ENCODE measurements around the gene C6orf15. TPM values are rescaled to one million over a fixed set of nuclear protein-coding genes. Genes with fewer than 3 reads are reported as not detected.

The C6orf15 gene
- total and polyA plus RNA-seq, 4 donors: not detected

DNA sequence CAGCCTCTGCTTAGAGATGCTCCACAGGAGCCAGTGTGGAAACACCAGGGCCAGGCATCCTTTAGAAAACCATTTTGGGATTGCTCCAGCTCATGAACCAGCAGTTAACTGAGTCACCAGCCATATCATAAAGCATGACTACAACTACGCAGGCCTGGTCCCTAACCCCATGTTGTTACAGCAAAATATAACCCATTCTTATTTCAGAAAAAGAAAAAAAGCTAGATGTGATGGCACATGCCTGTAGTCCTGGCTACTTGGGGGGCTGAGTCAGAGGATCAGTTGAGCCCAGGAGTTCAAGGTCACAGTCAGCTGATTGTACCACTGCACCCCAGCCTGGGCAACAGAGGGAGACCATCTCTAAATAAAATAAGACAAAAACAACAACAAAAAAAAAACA, 36.8 kb downstream of the C6orf15 start:
- H3K4me1 ChIP-seq (ENCODE audit: control insufficient read depth in 4 of 4, insufficient read depth in 4 of 4, low read length in 3 of 4): peaks cover 0 to 3% (median under 1%) of the 10 kb centered on the region in 4 donors
- H3K9ac ChIP-seq (ENCODE audit: low read depth in 1 of 2, low read length in 2 of 2): no peak overlapping the region
- H3K4me3 ChIP-seq (ENCODE audit: low read depth in 1 of 3, low read length in 3 of 3): no peak overlapping the region
- no peak for DNase-seq (ENCODE audit: low spot score)
- H3K27me3 ChIP-seq (ENCODE audit: control insufficient read depth in 4 of 4, insufficient read depth in 4 of 4, low read length in 3 of 4): no peaks in the 10 kb centered on the region
- WGBS: 96% methylated on average over 1 of the region's 1 CpG
- H3K9me3 ChIP-seq (ENCODE audit: control insufficient read depth in 4 of 4, low read length in 3 of 4): no peaks in the 10 kb centered on the region
- H3K27ac ChIP-seq (ENCODE audit: low read depth in 1 of 2, low read length in 2 of 2): no peak overlapping the region
- no peak for TF ChIP-seq NR2F2 (IDR thresholded peaks at IDR 0.05)
- TF ChIP-seq SP1 (IDR thresholded peaks at IDR 0.05): no peak
- TF ChIP-seq ZBTB33 (IDR thresholded peaks at IDR 0.05): no peak
- no peak for TF ChIP-seq YY1 (IDR thresholded peaks at IDR 0.05)
- TF ChIP-seq HNF4A (conservative IDR thresholded peaks at IDR 0.05): no peak
- no peak for TF ChIP-seq RAD21 (IDR thresholded peaks at IDR 0.05)
- no peak for TF ChIP-seq MAX (IDR thresholded peaks at IDR 0.05)
- TF ChIP-seq GABPA (IDR thresholded peaks at IDR 0.05 in 1 of 2, conservative IDR thresholded peaks at IDR 0.05 in 1 of 2): no peak
- TF ChIP-seq, protein P1, sequence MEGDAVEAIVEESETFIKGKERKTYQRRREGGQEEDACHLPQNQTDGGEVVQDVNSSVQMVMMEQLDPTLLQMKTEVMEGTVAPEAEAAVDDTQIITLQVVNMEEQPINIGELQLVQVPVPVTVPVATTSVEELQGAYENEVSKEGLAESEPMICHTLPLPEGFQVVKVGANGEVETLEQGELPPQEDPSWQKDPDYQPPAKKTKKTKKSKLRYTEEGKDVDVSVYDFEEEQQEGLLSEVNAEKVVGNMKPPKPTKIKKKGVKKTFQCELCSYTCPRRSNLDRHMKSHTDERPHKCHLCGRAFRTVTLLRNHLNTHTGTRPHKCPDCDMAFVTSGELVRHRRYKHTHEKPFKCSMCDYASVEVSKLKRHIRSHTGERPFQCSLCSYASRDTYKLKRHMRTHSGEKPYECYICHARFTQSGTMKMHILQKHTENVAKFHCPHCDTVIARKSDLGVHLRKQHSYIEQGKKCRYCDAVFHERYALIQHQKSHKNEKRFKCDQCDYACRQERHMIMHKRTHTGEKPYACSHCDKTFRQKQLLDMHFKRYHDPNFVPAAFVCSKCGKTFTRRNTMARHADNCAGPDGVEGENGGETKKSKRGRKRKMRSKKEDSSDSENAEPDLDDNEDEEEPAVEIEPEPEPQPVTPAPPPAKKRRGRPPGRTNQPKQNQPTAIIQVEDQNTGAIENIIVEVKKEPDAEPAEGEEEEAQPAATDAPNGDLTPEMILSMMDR (IDR thresholded peaks at IDR 0.05; ENCODE audit: low read depth, low read length, missing input control): no peak
- TF ChIP-seq, protein P2, sequence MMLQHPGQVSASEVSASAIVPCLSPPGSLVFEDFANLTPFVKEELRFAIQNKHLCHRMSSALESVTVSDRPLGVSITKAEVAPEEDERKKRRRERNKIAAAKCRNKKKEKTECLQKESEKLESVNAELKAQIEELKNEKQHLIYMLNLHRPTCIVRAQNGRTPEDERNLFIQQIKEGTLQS (IDR thresholded peaks at IDR 0.05): no peak
- no peak for TF ChIP-seq FOXA2 (IDR thresholded peaks at IDR 0.05)
- TF ChIP-seq HNF4G (IDR thresholded peaks at IDR 0.05): no peak
- TF ChIP-seq EGR1 (IDR thresholded peaks at IDR 0.05; ENCODE audit: low read depth in 2 of 2): no peak
- no peaks in the 10 kb centered on the region for H3K36me3 ChIP-seq (ENCODE audit: control insufficient read depth in 4 of 4, insufficient read depth in 3 of 4, low read depth in 1 of 4, low read length in 3 of 4)

- no peak for DNase-seq (ENCODE audit: low spot score)
- Histone ChIP-seq H3K4me1 (ENCODE audit: control insufficient read depth in 4 of 4, insufficient read depth in 4 of 4, low read length in 3 of 4) (peaks cover 0 to 3% (median under 1%) of the 10 kb centered on the region in 4 donors), H3K9me3 (ENCODE audit: control insufficient read depth in 4 of 4, low read length in 3 of 4) (no peaks in the 10 kb centered on the region), H3K9ac (ENCODE audit: low read depth in 1 of 2, low read length in 2 of 2) (no peak overlapping the region), H3K36me3 (ENCODE audit: control insufficient read depth in 4 of 4, insufficient read depth in 3 of 4, low read depth in 1 of 4, low read length in 3 of 4) (no peaks in the 10 kb centered on the region), H3K27ac (ENCODE audit: low read depth in 1 of 2, low read length in 2 of 2) (no peak overlapping the region), H3K4me3 (ENCODE audit: low read depth in 1 of 3, low read length in 3 of 3) (no peak overlapping the region), H3K27me3 (ENCODE audit: control insufficient read depth in 4 of 4, insufficient read depth in 4 of 4, low read length in 3 of 4) (no peaks in the 10 kb centered on the region)
- TF ChIP-seq YY1 (IDR thresholded peaks at IDR 0.05): no peak
- TF ChIP-seq RAD21 (IDR thresholded peaks at IDR 0.05): no peak
- no peak for TF ChIP-seq NR2F2 (IDR thresholded peaks at IDR 0.05)
- no peak for TF ChIP-seq FOXA2 (IDR thresholded peaks at IDR 0.05)
- no peak for TF ChIP-seq JUND (IDR thresholded peaks at IDR 0.05)
- TF ChIP-seq, protein P3, sequence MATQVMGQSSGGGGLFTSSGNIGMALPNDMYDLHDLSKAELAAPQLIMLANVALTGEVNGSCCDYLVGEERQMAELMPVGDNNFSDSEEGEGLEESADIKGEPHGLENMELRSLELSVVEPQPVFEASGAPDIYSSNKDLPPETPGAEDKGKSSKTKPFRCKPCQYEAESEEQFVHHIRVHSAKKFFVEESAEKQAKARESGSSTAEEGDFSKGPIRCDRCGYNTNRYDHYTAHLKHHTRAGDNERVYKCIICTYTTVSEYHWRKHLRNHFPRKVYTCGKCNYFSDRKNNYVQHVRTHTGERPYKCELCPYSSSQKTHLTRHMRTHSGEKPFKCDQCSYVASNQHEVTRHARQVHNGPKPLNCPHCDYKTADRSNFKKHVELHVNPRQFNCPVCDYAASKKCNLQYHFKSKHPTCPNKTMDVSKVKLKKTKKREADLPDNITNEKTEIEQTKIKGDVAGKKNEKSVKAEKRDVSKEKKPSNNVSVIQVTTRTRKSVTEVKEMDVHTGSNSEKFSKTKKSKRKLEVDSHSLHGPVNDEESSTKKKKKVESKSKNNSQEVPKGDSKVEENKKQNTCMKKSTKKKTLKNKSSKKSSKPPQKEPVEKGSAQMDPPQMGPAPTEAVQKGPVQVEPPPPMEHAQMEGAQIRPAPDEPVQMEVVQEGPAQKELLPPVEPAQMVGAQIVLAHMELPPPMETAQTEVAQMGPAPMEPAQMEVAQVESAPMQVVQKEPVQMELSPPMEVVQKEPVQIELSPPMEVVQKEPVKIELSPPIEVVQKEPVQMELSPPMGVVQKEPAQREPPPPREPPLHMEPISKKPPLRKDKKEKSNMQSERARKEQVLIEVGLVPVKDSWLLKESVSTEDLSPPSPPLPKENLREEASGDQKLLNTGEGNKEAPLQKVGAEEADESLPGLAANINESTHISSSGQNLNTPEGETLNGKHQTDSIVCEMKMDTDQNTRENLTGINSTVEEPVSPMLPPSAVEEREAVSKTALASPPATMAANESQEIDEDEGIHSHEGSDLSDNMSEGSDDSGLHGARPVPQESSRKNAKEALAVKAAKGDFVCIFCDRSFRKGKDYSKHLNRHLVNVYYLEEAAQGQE (IDR thresholded peaks at IDR 0.05): no peak
- TF ChIP-seq ZBTB33 (IDR thresholded peaks at IDR 0.05): no peak
- no peak for TF ChIP-seq MAX (IDR thresholded peaks at IDR 0.05)
- no peak for TF ChIP-seq HNF4G (IDR thresholded peaks at IDR 0.05)
- no peak for TF ChIP-seq FOXA1 (IDR thresholded peaks at IDR 0.05)
- TF ChIP-seq, protein P1 (IDR thresholded peaks at IDR 0.05; ENCODE audit: low read depth, low read length, missing input control): no peak
- no peak for TF ChIP-seq TAF1 (conservative IDR thresholded peaks at IDR 0.05)
- TF ChIP-seq, protein P2 (IDR thresholded peaks at IDR 0.05): no peak
- no peak for TF ChIP-seq EGR1 (IDR thresholded peaks at IDR 0.05; ENCODE audit: low read depth in 2 of 2)
- no peak for TF ChIP-seq RXRA (IDR thresholded peaks at IDR 0.05)
- TF ChIP-seq SP1 (IDR thresholded peaks at IDR 0.05): no peak
- TF ChIP-seq HNF4A (conservative IDR thresholded peaks at IDR 0.05): no peak
- WGBS: 91% methylated on average over 4 of the region's 4 CpGs
These were observed 38.0 kb downstream of the C6orf15 start for GRCh38 chr6:31074401-31074800.
